Measurements from ENCODE around the gene NR1D1. TPM values are rescaled to one million over a fixed set of nuclear protein-coding genes. Genes with fewer than 3 reads are reported as not detected.

Gene NR1D1
- polyA plus RNA-seq, 1 of the 3 experiments (the other 2 are of a cell fraction) = 6.5 TPM

GRCh38 chr17:40122999-40123810, 22.8 kb upstream of the NR1D1 start (continued):
- no peak for TF ChIP-seq REST (IDR thresholded peaks at IDR 0.05; ENCODE audit: low read depth, low read length)
- no peak for TF ChIP-seq FOSL2 (IDR thresholded peaks at IDR 0.05; ENCODE audit: borderline replicate concordance, low read depth)
- TF ChIP-seq NFIC (IDR thresholded peaks at IDR 0.05; ENCODE audit: borderline replicate concordance) = no peak
- TF ChIP-seq GABPA (IDR thresholded peaks at IDR 0.05; ENCODE audit: low read depth) = no peak
- TF ChIP-seq FOXJ3 (CRISPR knock-in tag; IDR thresholded peaks at IDR 0.05) = no peak
- TF ChIP-seq TEAD4 (IDR thresholded peaks at IDR 0.05; ENCODE audit: borderline replicate concordance, insufficient read depth) = no peak
- TF ChIP-seq NRF1 (IDR thresholded peaks at IDR 0.05; ENCODE audit: low read depth, low read length) = peak; percentile 74
- no peak for TF ChIP-seq JUND (IDR thresholded peaks at IDR 0.05)
- no peak for TF ChIP-seq RCOR1 (IDR thresholded peaks at IDR 0.05; ENCODE audit: low read length)
- TF ChIP-seq, protein P1, sequence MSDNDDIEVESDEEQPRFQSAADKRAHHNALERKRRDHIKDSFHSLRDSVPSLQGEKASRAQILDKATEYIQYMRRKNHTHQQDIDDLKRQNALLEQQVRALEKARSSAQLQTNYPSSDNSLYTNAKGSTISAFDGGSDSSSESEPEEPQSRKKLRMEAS (IDR thresholded peaks at IDR 0.05; ENCODE audit: low read depth) = peak; percentile 84
- TF ChIP-seq EP300 (IDR thresholded peaks at IDR 0.05; ENCODE audit: borderline replicate concordance in 1 of 2, low read depth in 1 of 2, low read length in 1 of 2) = no peak
- TF ChIP-seq CHD2 (IDR thresholded peaks at IDR 0.05; ENCODE audit: low read length, partially characterized antibody) = peak; percentile 53
- no peak for TF ChIP-seq GATA2 (CRISPR knock-in tag; IDR thresholded peaks at IDR 0.05)
- TF ChIP-seq USF2 (IDR thresholded peaks at IDR 0.05; ENCODE audit: borderline replicate concordance, low read depth, low read length) = no peak
- TF ChIP-seq YY1 (IDR thresholded peaks at IDR 0.05; ENCODE audit: low read depth) = no peak
- TF ChIP-seq SIN3A (IDR thresholded peaks at IDR 0.05; ENCODE audit: borderline replicate concordance, low read depth, low read length) = no peak
- TF ChIP-seq EZH2phosphoT487 (IDR thresholded peaks at IDR 0.05; ENCODE audit: borderline replicate concordance, low read depth) = no peak
